RWPE1 (cell line): Measurements from ENCODE around the gene DEGS2.
"Not testable (repeated sequence)": the region's sequence is repeated elsewhere in the genome, so short reads cannot be mapped to it uniquely, and the experiment has no call there.

Experiments used
- CTCF ChIA-PET: fragments of 350-600 bp; sonication (Branson Sonifier 250); formaldehyde crosslinking; extraction: SDS; loops from one replicate; lab custom pipeline; 2021; lab: Yijun Ruan, JAX
- POLR2A ChIA-PET: fragments of 400-600 bp; formaldehyde crosslinking; extraction: SDS; loops from one replicate; lab custom pipeline; 2020; ENCODE audit warnings: antibody characterized with exemption; ENCODE audit not compliant: low non-redundant PET; lab: Yijun Ruan, JAX
- DNase-seq: peaks from one replicate; pipeline ENCODE4 v3.0.0; 2012; ENCODE audit warnings: low spot score
- H3K27ac ChIP-seq: fragments of 450-650 bp; 2 replicates; pipeline ENCODE4 v1.5.1; 2017
- CTCF ChIP-seq: fragments of 450-650 bp; conservative IDR thresholded peaks from 2 replicates; pipeline ENCODE4 v1.5.1; 2017; ENCODE audit warnings: low read depth, mild to moderate bottlenecking

DEGS2 gene

GRCh38 chr14:100165831-100166440, 6.5 kb upstream of the DEGS2 start:
- no peak for TF ChIP-seq CTCF
- DNase-seq = no peak
- ChIA-PET POLR2A (no interaction called here), CTCF (interaction anchor here (0.5 to 1.1 kb wide), 2 partner anchors 25 to 27 kb away, joined by 3 read pairs; no protein-coding TSS in a partner anchor)
- no peak overlapping the region for H3K27ac ChIP-seq

GRCh38 chr14:100165376-100165775, 5.9 kb upstream of the DEGS2 start:
- H3K27ac ChIP-seq = no peak overlapping the region
- POLR2A ChIA-PET = no interaction called here
- CTCF ChIA-PET = interaction anchor here (0.5 to 1.1 kb wide), 2 partner anchors 26 to 28 kb away, joined by 3 read pairs; no protein-coding TSS in a partner anchor
- no peak for DNase-seq
- TF ChIP-seq CTCF = no peak

- no peak for TF ChIP-seq CTCF
These were observed 1.1 kb upstream of the DEGS2 start for GRCh38 chr14:100160534-100160916.

GRCh38 chr14:100159865-100160533, 554 bp upstream of the DEGS2 start:
- H3K27ac ChIP-seq = no peak overlapping the region
- POLR2A ChIA-PET = no interaction called here
- CTCF ChIA-PET = interaction anchor here (0.6 to 0.7 kb wide), 2 partner anchors 31 to 1469 kb away, joined by 3 to 6 read pairs; no protein-coding TSS in a partner anchor
- no peak for DNase-seq
- TF ChIP-seq CTCF = no peak

More at GRCh38 chr14:100160534-100160916, 1.1 kb upstream of the DEGS2 start:
- H3K27ac ChIP-seq = no peak overlapping the region
- POLR2A ChIA-PET = no interaction called here
- CTCF ChIA-PET = no interaction called here
- no peak for DNase-seq

- no peak for DNase-seq
- TF ChIP-seq CTCF = no peak
- POLR2A ChIA-PET = interaction anchor here (0.6 kb wide), 1 partner anchor 68 kb away, joined by 3 read pairs; no protein-coding TSS in a partner anchor
- H3K27ac ChIP-seq = no peak overlapping the region
- CTCF ChIA-PET = no interaction called here
These were observed 815 bp downstream of the DEGS2 start for GRCh38 chr14:100158566-100159093.

GRCh38 chr14:100157548-100158232, 1.8 kb downstream of the DEGS2 start:
- DNase-seq, H3K27ac ChIP-seq, POLR2A ChIA-PET: not testable (repeated sequence)
- CTCF ChIA-PET = interaction anchor here (0.9 to 1.8 kb wide), 3 partner anchors 85 to 176 kb away, joined by 3 to 4 read pairs (median 4); no protein-coding TSS in a partner anchor
